Naive B cell (primary cell): ENCODE measurements around the gene ENTPD2. TPM values are rescaled to one million over a fixed set of nuclear protein-coding genes. Genes with fewer than 3 reads are reported as not detected.
A peak's percentile ranks its signal among the peaks of the same experiment; 100 is the strongest.

Experiments used
- ATAC-seq, 2 donors: fragments of 150-1000 bp; cut with Tn5 transposase; 2 replicates each; pipeline ENCODE4 v1.10.0; 2021; ENCODE audit warnings: low read depth in 2 of 2, mild to moderate bottlenecking in 2 of 2, moderate library complexity in 2 of 2
- DNase-seq: peaks from one replicate; pipeline ENCODE4 v3.0.0; 2022
- H3K27ac Mint-ChIP-seq, 6 donors: one replicate each; pipeline ENCODE4 v1.8.0; 2020 to 2022; ENCODE audit warnings: mild to moderate bottlenecking in 6 of 6, mixed read lengths in 6 of 6, moderate library complexity in 5 of 6, inconsistent platforms in 2 of 6
- H3K27me3 Mint-ChIP-seq, 3 donors: one replicate each; pipeline ENCODE4 v1.8.0; 2021 to 2022; ENCODE audit warnings: mixed read lengths in 3 of 3, mild to moderate bottlenecking in 1 of 3
- H3K36me3 Mint-ChIP-seq, 2 donors: one replicate each; pipeline ENCODE4 v1.8.0; 2020 to 2022; ENCODE audit warnings: mixed read lengths in 2 of 2, inconsistent platforms in 1 of 2, mild to moderate bottlenecking in 1 of 2
- H3K4me1 Mint-ChIP-seq, 3 donors: one replicate each; pipeline ENCODE4 v1.8.0; 2020 to 2022; ENCODE audit warnings: mixed read lengths in 3 of 3, inconsistent platforms in 1 of 3, mild to moderate bottlenecking in 1 of 3, moderate library complexity in 1 of 3
- H3K4me3 Mint-ChIP-seq, 8 donors: one replicate each; pipeline ENCODE4 v1.8.0; 2020 to 2022; ENCODE audit warnings: mild to moderate bottlenecking in 8 of 8, mixed read lengths in 8 of 8, moderate library complexity in 8 of 8, inconsistent platforms in 2 of 8
- H3K9me3 Mint-ChIP-seq, 7 donors: one replicate each; pipeline ENCODE4 v1.8.0; 2020 to 2022; ENCODE audit warnings: mixed read lengths in 7 of 7, mild to moderate bottlenecking in 5 of 7, inconsistent platforms in 2 of 7, moderate library complexity in 1 of 7
- polyA plus RNA-seq, 6 donors: library from polyadenylated mRNA; unstranded; fragments of 300-500 nt; fragmentation: Illumina TruSeq; gene quantifications; one replicate each; pipeline ENCODE4 v1.2.3, GENCODE V29; 2021; ENCODE audit warnings: low read depth in 6 of 6

Gene ENTPD2
- polyA plus RNA-seq, 6 donors from 2014 or later, result not detected

DNA sequence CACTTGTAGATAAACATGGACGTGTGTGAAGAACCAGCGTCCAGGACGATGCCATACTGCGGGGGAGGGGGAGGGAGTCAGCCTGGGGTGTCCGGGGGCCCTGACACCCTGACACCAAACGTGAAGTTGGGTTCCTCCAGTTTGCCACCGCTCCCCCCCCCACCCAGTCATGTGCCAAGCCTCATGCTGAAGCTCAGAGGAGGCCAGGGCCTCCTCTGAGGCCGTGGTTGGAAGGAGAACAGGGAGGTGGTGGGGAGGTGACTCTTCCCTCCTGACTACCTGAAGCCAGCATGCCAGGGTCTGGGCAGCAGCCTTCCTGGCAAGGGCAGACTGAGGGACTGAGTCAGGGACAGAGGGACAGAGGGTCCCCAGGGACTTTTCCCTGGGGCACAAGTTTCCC lies 1.6 kb downstream of the ENTPD2 start:
- no peak for ATAC-seq
- H3K9me3 Mint-ChIP-seq, result no peaks in the 10 kb centered on the region
- H3K4me3 Mint-ChIP-seq, result peak overlapping the region in 5 of 8 donors; percentile 33 to 47 (median 40)
- no peak overlapping the region for H3K27ac Mint-ChIP-seq
- no peak for DNase-seq
- H3K4me1 Mint-ChIP-seq, result peaks cover 0 to 2% (median 0%) of the 10 kb centered on the region in 3 donors
- peaks cover 0 to 48% (median 16%) of the 10 kb centered on the region in 3 donors for H3K27me3 Mint-ChIP-seq
- no peaks in the 10 kb centered on the region for H3K36me3 Mint-ChIP-seq

DNA sequence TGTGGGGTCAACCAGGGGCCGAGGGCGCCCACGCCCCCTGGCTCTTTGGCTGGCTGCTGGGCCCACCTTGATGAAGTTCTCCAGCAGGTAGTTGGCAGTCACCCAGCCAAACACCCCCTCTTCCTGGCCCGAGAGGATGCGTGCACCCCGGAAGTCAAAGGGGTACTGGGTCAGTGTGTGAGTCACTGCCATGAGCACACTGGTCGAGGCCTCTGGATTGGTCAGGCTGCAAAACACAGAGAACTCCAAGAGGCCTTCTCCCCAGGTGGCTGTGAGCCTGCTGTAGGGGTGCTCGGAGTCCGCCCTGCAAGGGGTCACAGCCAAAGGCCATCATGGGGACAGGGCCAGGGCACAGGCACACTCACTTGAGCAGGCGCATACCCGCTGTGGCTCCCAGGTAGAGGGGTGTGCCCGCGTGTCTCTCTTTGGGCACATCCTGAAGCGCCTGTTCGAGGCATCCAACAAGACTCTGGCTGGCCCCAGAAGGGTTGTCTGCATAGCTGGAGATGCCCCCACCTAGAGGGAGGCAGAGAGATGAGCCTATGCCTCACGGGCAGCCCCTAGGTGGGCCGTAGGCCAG lies 2.6 kb downstream of the ENTPD2 start:
- peak overlapping the region in 1 of 6 donors; percentile 56 for H3K27ac Mint-ChIP-seq
- H3K36me3 Mint-ChIP-seq, result no peaks in the 10 kb centered on the region

DNA sequence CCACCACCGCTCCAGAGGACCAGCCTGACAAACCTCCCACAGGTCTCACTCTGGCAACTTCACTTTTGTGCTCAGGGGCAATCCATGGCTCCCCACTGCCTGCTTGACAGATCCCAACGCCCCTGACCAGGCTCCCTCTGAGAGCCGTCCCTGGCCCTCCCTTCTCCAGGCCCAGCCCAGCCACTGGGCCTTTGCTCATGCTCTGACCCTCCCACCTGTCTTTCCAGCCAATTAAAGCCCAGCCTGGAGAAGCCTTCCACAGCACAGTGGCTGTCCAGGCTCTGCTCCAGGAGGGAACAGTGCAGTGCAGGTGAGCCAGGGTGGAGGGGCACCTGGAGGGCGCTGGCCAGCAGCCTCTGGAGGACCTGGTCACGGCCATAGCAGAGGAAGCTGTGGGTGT lies 3.3 kb downstream of the ENTPD2 start:
- Mint-ChIP-seq H3K36me3 (no peaks in the 10 kb centered on the region), H3K9me3 (no peaks in the 10 kb centered on the region), H3K4me1 (peaks cover 4 to 12% (median 7%) of the 10 kb centered on the region in 3 donors), H3K27me3 (peaks cover 5 to 59% (median 16%) of the 10 kb centered on the region in 3 donors), H3K4me3 (no peak overlapping the region), H3K27ac (no peak overlapping the region)
- DNase-seq (no peak), ATAC-seq (no peak)

More for the DNA sequence above, 2.6 kb downstream of the ENTPD2 start:
- peaks cover 5 to 58% (median 16%) of the 10 kb centered on the region in 3 donors for H3K27me3 Mint-ChIP-seq
- peak overlapping the region in 1 of 8 donors; percentile 25 for H3K4me3 Mint-ChIP-seq
- ATAC-seq, result no peak
- H3K9me3 Mint-ChIP-seq, result no peaks in the 10 kb centered on the region
- H3K4me1 Mint-ChIP-seq, result peaks cover 3 to 11% (median 6%) of the 10 kb centered on the region in 3 donors
- DNase-seq, result no peak

DNA sequence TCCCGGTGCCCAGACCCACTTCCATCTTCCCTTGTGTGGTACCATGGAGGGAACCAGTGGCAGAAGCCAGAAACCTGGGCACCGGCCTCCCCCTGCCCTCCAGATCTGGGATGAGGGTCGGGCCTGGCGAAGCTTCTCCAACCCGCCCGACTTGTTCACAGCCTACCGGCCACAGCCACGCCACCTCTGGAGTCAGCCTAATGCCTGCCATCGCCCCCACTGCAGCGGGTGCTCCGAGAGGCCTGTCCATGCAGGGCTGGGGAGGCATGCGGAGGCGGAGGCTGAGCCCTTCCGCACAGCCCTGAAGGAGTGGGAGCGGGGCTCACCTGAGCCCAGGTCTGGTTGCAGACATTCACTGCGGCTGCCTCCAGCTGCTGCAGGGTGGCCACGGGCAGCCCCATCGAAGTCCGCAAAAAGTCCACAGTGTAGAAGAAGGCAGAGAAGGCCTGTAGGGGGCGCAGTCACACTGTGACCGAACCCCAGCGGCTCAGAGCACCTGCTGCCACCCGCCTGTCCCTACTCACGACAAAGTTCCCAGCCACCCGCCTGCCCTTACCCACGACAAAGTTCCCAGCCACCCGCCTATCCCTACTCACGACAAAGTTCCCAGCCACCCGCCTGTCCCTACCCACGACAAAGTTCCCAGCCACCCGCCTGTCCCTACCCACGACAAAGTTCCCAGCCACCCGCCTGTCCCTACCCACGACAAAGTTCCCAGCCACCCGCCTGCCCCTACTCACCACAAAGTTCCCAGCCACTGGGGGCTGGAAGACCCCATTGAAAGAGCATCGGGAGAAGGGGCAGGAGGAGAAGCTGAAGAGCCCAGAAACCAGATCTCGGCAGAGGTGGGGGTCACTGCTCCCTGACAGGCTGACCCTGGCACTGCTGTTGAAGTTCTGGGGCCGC lies 4.1 kb downstream of the ENTPD2 start:
- peaks cover 8 to 17% (median 13%) of the 10 kb centered on the region in 3 donors for H3K4me1 Mint-ChIP-seq
- no peaks in the 10 kb centered on the region for H3K9me3 Mint-ChIP-seq
- no peaks in the 10 kb centered on the region for H3K36me3 Mint-ChIP-seq
- H3K4me3 Mint-ChIP-seq, result no peak overlapping the region
- peak overlapping the region in 1 of 6 donors; percentile 79 for H3K27ac Mint-ChIP-seq
- DNase-seq, result no peak
- ATAC-seq, result peak; percentile 31 to 34
- H3K27me3 Mint-ChIP-seq, result peaks cover 7 to 66% (median 20%) of the 10 kb centered on the region in 3 donors

- ATAC-seq (no peak), DNase-seq (no peak)
- peaks cover 9 to 20% (median 17%) of the 10 kb centered on the region in 3 donors for H3K4me1 Mint-ChIP-seq
- no peaks in the 10 kb centered on the region for H3K9me3 Mint-ChIP-seq
- H3K4me3 Mint-ChIP-seq, result no peak overlapping the region
- H3K36me3 Mint-ChIP-seq, result no peaks in the 10 kb centered on the region
- H3K27ac Mint-ChIP-seq, result peak overlapping the region in 1 of 6 donors; percentile 79
- peaks cover 9 to 75% (median 24%) of the 10 kb centered on the region in 3 donors for H3K27me3 Mint-ChIP-seq
Measured at GRCh38 chr9:137048655-137049543, 5.0 kb downstream of the ENTPD2 start.

DNA sequence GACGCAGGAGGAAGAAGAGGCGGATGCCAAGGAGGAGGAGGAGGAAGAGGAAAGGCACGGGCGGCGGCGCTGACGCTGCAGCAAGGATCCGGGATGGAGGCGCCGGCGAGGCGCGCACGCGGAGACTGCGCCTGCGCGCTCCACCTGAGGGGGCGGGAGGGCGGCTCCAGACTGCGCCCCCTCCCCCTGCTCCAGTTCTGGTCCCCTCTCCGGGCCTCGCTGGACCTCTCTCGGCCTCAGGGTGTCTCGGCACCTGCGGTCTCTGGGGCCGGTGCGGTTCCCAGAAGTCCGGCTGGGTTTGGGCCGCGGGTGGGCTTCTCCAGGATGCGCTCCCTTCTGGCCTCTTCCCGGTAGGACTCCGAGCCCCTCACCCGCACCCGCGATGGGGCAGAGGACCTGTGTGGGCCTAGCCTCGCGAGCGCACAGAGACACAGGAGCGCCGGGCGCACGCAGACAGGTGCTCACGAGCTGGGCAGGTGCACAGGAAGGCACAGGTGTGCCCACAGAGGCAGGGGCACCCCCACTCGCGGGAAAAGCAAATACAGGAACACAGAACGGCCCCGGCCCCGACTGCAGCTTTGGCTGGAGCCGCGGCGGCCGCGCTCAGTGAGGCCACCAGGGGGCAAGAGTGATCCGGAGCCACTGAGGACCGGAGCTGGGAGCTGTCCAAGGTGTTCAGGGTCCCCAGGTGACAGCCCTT lies 7.6 kb downstream of the ENTPD2 start, which contains the start of gene NPDC1:
Gene NPDC1 (minus strand): TSS at position 90 of the 700 bp plus-strand sequence. CDS start 188 bp downstream, outside the sequence.
- peak; percentile 87 to 93 for ATAC-seq
- peak; percentile 80 for DNase-seq
- Mint-ChIP-seq H3K4me1 (peaks cover 9 to 20% (median 17%) of the 10 kb centered on the region in 3 donors), H3K27ac (peak within 1 kb of the TSS in 2 of 6 donors; percentile 37 to 51), H3K36me3 (no peaks in the 10 kb centered on the region), H3K9me3 (no peaks in the 10 kb centered on the region), H3K27me3 (peaks cover 9 to 80% (median 24%) of the 10 kb centered on the region in 3 donors), H3K4me3 (peak within 1 kb of the TSS in 6 of 8 donors; percentile 15 to 65 (median 52))

DNA sequence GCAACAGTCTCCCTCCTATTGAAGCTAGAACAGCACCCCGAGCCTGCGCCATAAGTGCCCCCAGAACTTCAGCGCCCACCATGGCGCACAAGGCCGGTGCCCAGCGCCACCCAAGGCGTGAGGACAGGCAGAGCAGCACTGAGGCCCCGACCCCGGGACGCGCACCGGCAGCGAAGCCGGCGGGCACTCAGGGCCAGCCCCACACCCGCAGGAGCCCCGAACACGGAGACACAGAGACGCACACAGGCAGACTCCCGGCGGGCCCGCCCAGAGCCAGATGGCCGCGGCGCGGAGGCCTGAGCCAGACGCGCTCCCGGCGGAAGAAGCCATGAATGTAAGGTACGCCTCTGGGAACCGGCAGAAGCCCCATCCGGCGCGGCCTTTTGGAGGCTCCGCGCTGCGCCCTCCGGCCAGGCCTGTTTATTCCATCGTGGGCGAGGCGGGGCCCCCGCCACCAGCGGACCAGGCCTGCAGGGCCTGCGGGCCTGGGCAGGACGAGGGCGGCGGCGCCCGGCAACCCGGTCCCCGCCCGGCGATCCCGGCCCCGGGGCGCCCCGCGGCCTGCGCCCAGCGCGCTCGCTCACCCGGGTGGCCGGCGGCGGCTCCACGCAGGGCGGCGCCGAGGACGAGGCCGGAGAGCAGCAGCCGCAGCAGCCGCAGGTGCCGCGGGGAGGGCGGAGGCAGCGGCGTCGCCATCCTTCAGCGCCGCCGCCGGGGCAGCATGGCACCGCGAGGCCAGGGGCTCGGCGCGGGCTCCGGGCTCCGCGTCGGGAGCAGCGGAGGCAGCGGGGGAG lies 8.4 kb downstream of the ENTPD2 start:
- DNase-seq (no peak), ATAC-seq (no peak)
- peak overlapping the region in 3 of 8 donors; percentile 9 to 48 (median 39) for H3K4me3 Mint-ChIP-seq
- H3K4me1 Mint-ChIP-seq, result peaks cover 9 to 20% (median 17%) of the 10 kb centered on the region in 3 donors
- H3K9me3 Mint-ChIP-seq, result no peaks in the 10 kb centered on the region
- H3K27me3 Mint-ChIP-seq, result peaks cover 9 to 74% (median 21%) of the 10 kb centered on the region in 3 donors
- H3K27ac Mint-ChIP-seq, result no peak overlapping the region
- H3K36me3 Mint-ChIP-seq, result no peaks in the 10 kb centered on the region

DNA sequence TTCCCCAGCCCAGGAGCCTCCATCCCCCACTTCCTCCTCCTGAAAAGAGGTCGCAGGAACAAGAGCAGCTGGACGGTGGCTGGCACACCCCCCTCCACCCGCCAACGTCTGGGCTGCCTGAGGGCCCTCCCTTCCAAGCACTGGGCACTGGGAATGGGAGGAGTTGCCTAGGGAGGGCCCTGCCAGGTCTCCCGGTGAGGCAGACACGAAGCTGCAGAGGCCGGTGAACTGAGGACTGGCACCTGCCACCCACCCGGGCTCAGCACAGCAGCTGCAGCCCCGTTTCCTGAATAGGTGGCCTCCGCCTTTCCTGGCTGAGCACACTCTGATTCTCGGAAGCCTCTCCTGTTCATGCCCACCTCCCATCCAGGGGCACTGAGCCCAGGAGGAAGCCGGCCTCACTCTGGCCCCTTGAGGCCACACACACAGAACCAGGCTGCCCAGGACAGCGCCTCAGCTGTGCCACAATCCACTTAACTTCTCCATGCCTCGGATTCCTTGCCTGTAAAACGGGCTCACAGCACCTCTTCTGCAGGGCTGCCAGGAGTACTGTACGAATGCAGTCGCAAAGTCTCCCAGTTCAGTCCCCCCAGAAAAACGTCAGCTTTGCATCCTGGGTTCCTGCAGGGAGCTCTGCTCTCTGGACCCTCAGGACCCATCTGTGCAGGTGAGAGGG lies 9.2 kb downstream of the ENTPD2 start:
- Mint-ChIP-seq H3K36me3 (no peaks in the 10 kb centered on the region), H3K4me1 (peaks cover 9 to 20% (median 17%) of the 10 kb centered on the region in 3 donors), H3K9me3 (no peaks in the 10 kb centered on the region), H3K27me3 (peaks cover 9 to 66% (median 20%) of the 10 kb centered on the region in 3 donors), H3K4me3 (peak overlapping the region in 5 of 8 donors; percentile 35 to 51 (median 42)), H3K27ac (no peak overlapping the region)
- ATAC-seq (no peak), DNase-seq (no peak)

- Mint-ChIP-seq H3K27ac (no peak overlapping the region), H3K36me3 (no peaks in the 10 kb centered on the region), H3K9me3 (no peaks in the 10 kb centered on the region), H3K27me3 (peaks cover 9 to 63% (median 16%) of the 10 kb centered on the region in 3 donors), H3K4me3 (no peak overlapping the region), H3K4me1 (peaks cover 9 to 18% (median 17%) of the 10 kb centered on the region in 3 donors)
- DNase-seq (no peak), ATAC-seq (no peak)
Measured at GRCh38 chr9:137044037-137044436, 9.8 kb downstream of the ENTPD2 start.

- DNase-seq, result no peak
- Mint-ChIP-seq H3K4me3 (no peak overlapping the region), H3K9me3 (no peaks in the 10 kb centered on the region), H3K4me1 (peaks cover 9 to 18% (median 17%) of the 10 kb centered on the region in 3 donors), H3K27ac (no peak overlapping the region), H3K36me3 (no peaks in the 10 kb centered on the region), H3K27me3 (peaks cover 9 to 66% (median 16%) of the 10 kb centered on the region in 3 donors)
- ATAC-seq, result no peak
Measured at GRCh38 chr9:137042751-137043727, 10.8 kb downstream of the ENTPD2 start.
